Hepatocyte (in vitro differentiated cells): Measurements from ENCODE around the gene MRPL32.

Experiments
- CTCF ChIP-seq: fragments of 200-600 bp; sonication (generic); IDR thresholded peaks from 2 replicates; pipeline ENCODE4 v1.5.1; 2016; ENCODE audit warnings: antibody characterized with exemption, mild to moderate bottlenecking; ENCODE audit not compliant: poor library complexity
- EZH2phosphoT487 ChIP-seq: fragments of 200-600 bp; sonication (generic); IDR thresholded peaks from one replicate; pipeline ENCODE4 v1.6.1; 2018; ENCODE audit warnings: antibody characterized with exemption, mild to moderate bottlenecking, low read depth, moderate library complexity; ENCODE audit not compliant: unreplicated experiment, severe bottlenecking

- TF ChIP-seq EZH2phosphoT487 (no peak), CTCF (no peak)
Observed at GRCh38 chr7:42952328-42952727, 20.2 kb downstream of the MRPL32 start.
